ENCODE results near the gene TOX2. TPM values are rescaled to one million over a fixed set of nuclear protein-coding genes. Genes with fewer than 3 reads are reported as not detected.

Gene TOX2
- polyA plus RNA-seq, 3 donors = 0.39 to 0.56 (median 0.47) TPM

DNA sequence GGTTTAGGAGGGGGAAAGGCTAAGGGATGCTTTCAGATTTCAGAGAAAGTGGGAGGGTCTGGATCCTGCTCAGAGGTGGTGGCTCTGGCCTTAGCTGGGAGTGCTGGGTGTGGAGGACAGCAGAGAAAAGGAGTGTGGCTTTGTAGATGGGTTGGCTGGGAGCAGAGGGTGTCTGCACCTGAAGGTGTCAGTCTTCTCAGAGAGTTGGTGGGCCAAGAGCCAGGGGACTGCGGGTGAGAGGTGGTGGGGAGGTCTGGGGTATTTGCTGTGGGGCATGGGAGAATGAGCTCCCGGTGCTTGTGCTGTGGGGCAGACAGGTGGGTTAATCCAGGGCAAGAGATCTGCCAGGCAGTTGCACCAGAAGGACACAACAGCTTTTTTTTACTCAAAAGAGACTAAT, 67.4 kb downstream of the TOX2 start:
- WGBS (ENCODE audit: insufficient coverage) = 94% methylated on average over 2 of the region's 2 CpGs
- Histone ChIP-seq H3K79me2 (ENCODE audit: insufficient read depth, low read length) (no peaks in the 10 kb centered on the region), H3K27me3 (ENCODE audit: control insufficient read depth in 2 of 2, insufficient read depth in 2 of 2, low read length in 2 of 2) (peaks cover 7 to 10% of the 10 kb centered on the region in 2 donors), H3K4me2 (replicated peaks; ENCODE audit: extremely low read depth, low read length, poor library complexity, severe bottlenecking) (no peak overlapping the region), H3K4me3 (replicated peaks in 1 of 3; ENCODE audit: low read depth in 2 of 3, low read length in 3 of 3) (no peak overlapping the region), H3K36me3 (replicated peaks in 1 of 2; ENCODE audit: control insufficient read depth in 1 of 2, insufficient read depth in 2 of 2, low read length in 2 of 2) (no peaks in the 10 kb centered on the region), H3K4me1 (ENCODE audit: control insufficient read depth in 1 of 2, insufficient read depth in 2 of 2, low read length in 2 of 2) (peaks cover 15 to 16% of the 10 kb centered on the region in 2 donors), H3K9me3 (replicated peaks in 1 of 2; ENCODE audit: control insufficient read depth in 1 of 2, insufficient read depth in 1 of 2, low read length in 2 of 2) (no peaks in the 10 kb centered on the region), H4K20me1 (ENCODE audit: insufficient read depth, low read length) (no peaks in the 10 kb centered on the region), H3K9ac (ENCODE audit: insufficient read depth, low read length, poor library complexity, severe bottlenecking) (no peak overlapping the region), H2AFZ (ENCODE audit: insufficient read depth, low read depth, low read length, poor library complexity, severe bottlenecking) (no peak overlapping the region), H3K27ac (ENCODE audit: low read depth in 1 of 2, low read length in 2 of 2) (no peak overlapping the region)
- no peak overlapping the region for H3K4me3 Mint-ChIP-seq
- TF ChIP-seq, protein P1, sequence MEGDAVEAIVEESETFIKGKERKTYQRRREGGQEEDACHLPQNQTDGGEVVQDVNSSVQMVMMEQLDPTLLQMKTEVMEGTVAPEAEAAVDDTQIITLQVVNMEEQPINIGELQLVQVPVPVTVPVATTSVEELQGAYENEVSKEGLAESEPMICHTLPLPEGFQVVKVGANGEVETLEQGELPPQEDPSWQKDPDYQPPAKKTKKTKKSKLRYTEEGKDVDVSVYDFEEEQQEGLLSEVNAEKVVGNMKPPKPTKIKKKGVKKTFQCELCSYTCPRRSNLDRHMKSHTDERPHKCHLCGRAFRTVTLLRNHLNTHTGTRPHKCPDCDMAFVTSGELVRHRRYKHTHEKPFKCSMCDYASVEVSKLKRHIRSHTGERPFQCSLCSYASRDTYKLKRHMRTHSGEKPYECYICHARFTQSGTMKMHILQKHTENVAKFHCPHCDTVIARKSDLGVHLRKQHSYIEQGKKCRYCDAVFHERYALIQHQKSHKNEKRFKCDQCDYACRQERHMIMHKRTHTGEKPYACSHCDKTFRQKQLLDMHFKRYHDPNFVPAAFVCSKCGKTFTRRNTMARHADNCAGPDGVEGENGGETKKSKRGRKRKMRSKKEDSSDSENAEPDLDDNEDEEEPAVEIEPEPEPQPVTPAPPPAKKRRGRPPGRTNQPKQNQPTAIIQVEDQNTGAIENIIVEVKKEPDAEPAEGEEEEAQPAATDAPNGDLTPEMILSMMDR (IDR thresholded peaks at IDR 0.05) = no peak
- H3K9me3 Mint-ChIP-seq = peaks cover 0 to 2% (median 0%) of the 10 kb centered on the region in 7 donors
- H3K27me3 Mint-ChIP-seq (ENCODE audit: low read depth in 3 of 3) = peaks cover 24 to 30% (median 25%) of the 10 kb centered on the region in 3 donors
- no peaks in the 10 kb centered on the region for H3K36me3 Mint-ChIP-seq
- peaks cover 19% of the 10 kb centered on the region for H3K4me1 Mint-ChIP-seq
- intact Hi-C loops (cut with micrococcal nuclease) = no loop called here
- H3K27ac Mint-ChIP-seq = peak overlapping the region in 2 of 7 donors; percentile 19 to 41
- no peak for DNase-seq

GRCh38 chr20:43982886-43983285, 68.2 kb downstream of the TOX2 start:
- 100% methylated on average over 5 of the region's 5 CpGs for WGBS (ENCODE audit: insufficient coverage)
- intact Hi-C loops (cut with micrococcal nuclease) = no loop called here
- peaks cover 0 to 2% (median 0%) of the 10 kb centered on the region in 7 donors for H3K9me3 Mint-ChIP-seq
- DNase-seq = no peak
- H3K4me3 Mint-ChIP-seq = no peak overlapping the region
- H3K4me2 ChIP-seq (replicated peaks; ENCODE audit: extremely low read depth, low read length, poor library complexity, severe bottlenecking) = no peak overlapping the region
- peaks cover 13 to 15% of the 10 kb centered on the region in 2 donors for H3K4me1 ChIP-seq (ENCODE audit: control insufficient read depth in 1 of 2, insufficient read depth in 2 of 2, low read length in 2 of 2)
- no peaks in the 10 kb centered on the region for H3K79me2 ChIP-seq (ENCODE audit: insufficient read depth, low read length)
- no peak overlapping the region for H3K27ac ChIP-seq (ENCODE audit: low read depth in 1 of 2, low read length in 2 of 2)
- H3K27me3 Mint-ChIP-seq (ENCODE audit: low read depth in 3 of 3) = peaks cover 18 to 26% (median 23%) of the 10 kb centered on the region in 3 donors
- H3K4me3 ChIP-seq (replicated peaks in 1 of 3; ENCODE audit: low read depth in 2 of 3, low read length in 3 of 3) = no peak overlapping the region
- TF ChIP-seq, protein P1 (IDR thresholded peaks at IDR 0.05) = no peak
- no peak overlapping the region for H2AFZ ChIP-seq (ENCODE audit: insufficient read depth, low read depth, low read length, poor library complexity, severe bottlenecking)
- peaks cover 4 to 8% of the 10 kb centered on the region in 2 donors for H3K27me3 ChIP-seq (ENCODE audit: control insufficient read depth in 2 of 2, insufficient read depth in 2 of 2, low read length in 2 of 2)
- no peaks in the 10 kb centered on the region for H4K20me1 ChIP-seq (ENCODE audit: insufficient read depth, low read length)
- no peak overlapping the region for H3K9ac ChIP-seq (ENCODE audit: insufficient read depth, low read length, poor library complexity, severe bottlenecking)
- no peaks in the 10 kb centered on the region for H3K36me3 ChIP-seq (replicated peaks in 1 of 2; ENCODE audit: control insufficient read depth in 1 of 2, insufficient read depth in 2 of 2, low read length in 2 of 2)
- no peak overlapping the region for H3K27ac Mint-ChIP-seq
- H3K9me3 ChIP-seq (replicated peaks in 1 of 2; ENCODE audit: control insufficient read depth in 1 of 2, insufficient read depth in 1 of 2, low read length in 2 of 2) = no peaks in the 10 kb centered on the region
- peaks cover 19% of the 10 kb centered on the region for H3K4me1 Mint-ChIP-seq
- no peaks in the 10 kb centered on the region for H3K36me3 Mint-ChIP-seq
